Measurements from ENCODE around the gene MOGAT2. TPM values are rescaled to one million over a fixed set of nuclear protein-coding genes. Genes with fewer than 3 reads are reported as not detected.

MOGAT2 gene
- total RNA-seq, 1 donor from 2014 or later: not detected

GRCh38 chr11:75731095-75731494 is 13.5 kb downstream of the MOGAT2 start:
- Histone ChIP-seq H3K27ac (no peak overlapping the region), H3K9ac (no peak overlapping the region), H3F3A (ENCODE audit: low read depth) (no peaks in the 10 kb centered on the region), H3K79me2 (ENCODE audit: low read depth) (no peaks in the 10 kb centered on the region), H3K4me1 (peaks cover 8% of the 10 kb centered on the region), H4K20me1 (ENCODE audit: low read depth) (no peaks in the 10 kb centered on the region), H3K4me2 (no peak overlapping the region), H3K9me3 (ENCODE audit: low read depth) (no peaks in the 10 kb centered on the region), H3K4me3 (no peak overlapping the region), H3K36me3 (no peaks in the 10 kb centered on the region), H2AFZ (replicated peaks) (no peak overlapping the region), H3K27me3 (no peaks in the 10 kb centered on the region)
- DNase-seq (ENCODE audit: low spot score): no peak
- Mint-ChIP-seq H3K27me3 (ENCODE audit: insufficient read depth, low read depth) (peaks cover 3% of the 10 kb centered on the region), H3K27ac (no peak overlapping the region), H3K9me3 (no peaks in the 10 kb centered on the region), H3K4me3 (no peak overlapping the region), H3K4me1 (peaks cover 18% of the 10 kb centered on the region), H3K36me3 (no peaks in the 10 kb centered on the region)
- no peak for TF ChIP-seq EZH2 (IDR thresholded peaks at IDR 0.05)
- TF ChIP-seq EZH2phosphoT487 (IDR thresholded peaks at IDR 0.05): no peak
- no peak for TF ChIP-seq CTCF (IDR thresholded peaks at IDR 0.05)

- H3K4me1 Mint-ChIP-seq: peaks cover 16% of the 10 kb centered on the region
- H3K9me3 Mint-ChIP-seq: no peaks in the 10 kb centered on the region
- no peaks in the 10 kb centered on the region for H3K36me3 Mint-ChIP-seq
- Histone ChIP-seq H3K79me2 (ENCODE audit: low read depth) (no peaks in the 10 kb centered on the region), H3K9ac (no peak overlapping the region), H3K4me1 (peaks cover 8% of the 10 kb centered on the region), H3K27ac (no peak overlapping the region), H3K9me3 (ENCODE audit: low read depth) (no peaks in the 10 kb centered on the region), H4K20me1 (ENCODE audit: low read depth) (no peaks in the 10 kb centered on the region), H3K27me3 (no peaks in the 10 kb centered on the region), H3F3A (ENCODE audit: low read depth) (no peaks in the 10 kb centered on the region), H3K4me3 (no peak overlapping the region), H2AFZ (replicated peaks) (no peak overlapping the region), H3K4me2 (peak overlapping the region; percentile 49), H3K36me3 (no peaks in the 10 kb centered on the region)
- H3K27me3 Mint-ChIP-seq (ENCODE audit: insufficient read depth, low read depth): peaks cover 3% of the 10 kb centered on the region
- TF ChIP-seq EZH2phosphoT487 (IDR thresholded peaks at IDR 0.05) (no peak), EZH2 (IDR thresholded peaks at IDR 0.05) (no peak), CTCF (IDR thresholded peaks at IDR 0.05) (no peak)
- H3K4me3 Mint-ChIP-seq: no peak overlapping the region
- no peak overlapping the region for H3K27ac Mint-ChIP-seq
- no peak for DNase-seq (ENCODE audit: low spot score)
Measured at GRCh38 chr11:75733071-75733430, 15.4 kb downstream of the MOGAT2 start.

GRCh38 chr11:75733431-75734107 is 15.9 kb downstream of the MOGAT2 start:
- TF ChIP-seq EZH2 (IDR thresholded peaks at IDR 0.05) (no peak), CTCF (IDR thresholded peaks at IDR 0.05) (no peak), EZH2phosphoT487 (IDR thresholded peaks at IDR 0.05) (no peak)
- no peaks in the 10 kb centered on the region for H3K9me3 Mint-ChIP-seq

More at GRCh38 chr11:75733431-75734107, 15.9 kb downstream of the MOGAT2 start:
- Histone ChIP-seq H3K79me2 (ENCODE audit: low read depth) (no peaks in the 10 kb centered on the region), H4K20me1 (ENCODE audit: low read depth) (no peaks in the 10 kb centered on the region), H3F3A (ENCODE audit: low read depth) (no peaks in the 10 kb centered on the region), H3K4me1 (peaks cover 8% of the 10 kb centered on the region), H3K27ac (no peak overlapping the region), H3K4me2 (peak overlapping the region; percentile 49), H3K4me3 (no peak overlapping the region), H3K27me3 (no peaks in the 10 kb centered on the region), H3K36me3 (no peaks in the 10 kb centered on the region), H3K9ac (no peak overlapping the region), H3K9me3 (ENCODE audit: low read depth) (no peaks in the 10 kb centered on the region), H2AFZ (replicated peaks) (no peak overlapping the region)
- Mint-ChIP-seq H3K36me3 (no peaks in the 10 kb centered on the region), H3K4me1 (peaks cover 16% of the 10 kb centered on the region), H3K27me3 (ENCODE audit: insufficient read depth, low read depth) (peaks cover 4% of the 10 kb centered on the region), H3K4me3 (no peak overlapping the region), H3K27ac (peak overlapping the region; percentile 36)
- peak; percentile 39 for DNase-seq (ENCODE audit: low spot score)
